ENCODE data around the gene SLC39A11.

- TF ChIP-seq CTCF (conservative IDR thresholded peaks at IDR 0.05), result no peak
- no peak for TF ChIP-seq EZH2 (IDR thresholded peaks at IDR 0.05; ENCODE audit: low read depth)
Measured at GRCh38 chr17:72603420-72604242, 488.9 kb downstream of the SLC39A11 start.

Measured in PC-9 (cell line).